ENCODE data around the gene PMFBP1.

DNA sequence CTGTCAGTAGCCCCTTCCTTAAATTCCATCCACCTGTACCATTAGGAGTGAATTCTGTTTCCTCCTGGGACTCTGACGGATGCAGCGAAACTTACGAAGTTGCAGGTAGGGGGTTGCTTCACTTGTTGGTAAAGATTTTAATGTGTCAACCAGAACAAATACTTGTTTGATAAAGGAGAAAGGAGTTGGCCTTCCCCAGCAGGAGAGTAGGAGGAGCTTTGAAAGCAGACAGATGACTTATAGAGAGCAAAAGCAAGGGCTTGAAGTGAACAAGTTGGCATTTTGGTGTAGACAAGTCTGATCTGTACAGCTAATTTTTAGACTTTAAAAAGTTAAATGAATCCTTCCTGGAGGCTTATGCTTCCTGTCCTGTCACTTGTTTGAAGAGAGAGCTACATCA lies 38.1 kb upstream of the PMFBP1 start:
- TF ChIP-seq, protein P1, sequence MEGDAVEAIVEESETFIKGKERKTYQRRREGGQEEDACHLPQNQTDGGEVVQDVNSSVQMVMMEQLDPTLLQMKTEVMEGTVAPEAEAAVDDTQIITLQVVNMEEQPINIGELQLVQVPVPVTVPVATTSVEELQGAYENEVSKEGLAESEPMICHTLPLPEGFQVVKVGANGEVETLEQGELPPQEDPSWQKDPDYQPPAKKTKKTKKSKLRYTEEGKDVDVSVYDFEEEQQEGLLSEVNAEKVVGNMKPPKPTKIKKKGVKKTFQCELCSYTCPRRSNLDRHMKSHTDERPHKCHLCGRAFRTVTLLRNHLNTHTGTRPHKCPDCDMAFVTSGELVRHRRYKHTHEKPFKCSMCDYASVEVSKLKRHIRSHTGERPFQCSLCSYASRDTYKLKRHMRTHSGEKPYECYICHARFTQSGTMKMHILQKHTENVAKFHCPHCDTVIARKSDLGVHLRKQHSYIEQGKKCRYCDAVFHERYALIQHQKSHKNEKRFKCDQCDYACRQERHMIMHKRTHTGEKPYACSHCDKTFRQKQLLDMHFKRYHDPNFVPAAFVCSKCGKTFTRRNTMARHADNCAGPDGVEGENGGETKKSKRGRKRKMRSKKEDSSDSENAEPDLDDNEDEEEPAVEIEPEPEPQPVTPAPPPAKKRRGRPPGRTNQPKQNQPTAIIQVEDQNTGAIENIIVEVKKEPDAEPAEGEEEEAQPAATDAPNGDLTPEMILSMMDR (IDR thresholded peaks at IDR 0.05 in 8 of 11, conservative IDR thresholded peaks at IDR 0.05 in 3 of 11): no peak
- TF ChIP-seq POLR2A (IDR thresholded peaks at IDR 0.05) (no peak), POLR2AphosphoS5 (IDR thresholded peaks at IDR 0.05) (no peak)

Data from spleen (tissue), 7 donors.